Colon (tissue), 2 donors: ENCODE measurements around the gene PRR3.
"Not testable (repeated sequence)": the region's sequence is repeated elsewhere in the genome, so short reads cannot be mapped to it uniquely, and the experiment has no call there.

Experiments
- FAIRE-seq: peaks from 2 replicates; lab custom pipeline; 2012; peaks lifted over from hg19 to GRCh38; lab: Jason Lieb, UNC
- donor health status: control.
- donor health status: control.

The PRR3 gene, protein sequence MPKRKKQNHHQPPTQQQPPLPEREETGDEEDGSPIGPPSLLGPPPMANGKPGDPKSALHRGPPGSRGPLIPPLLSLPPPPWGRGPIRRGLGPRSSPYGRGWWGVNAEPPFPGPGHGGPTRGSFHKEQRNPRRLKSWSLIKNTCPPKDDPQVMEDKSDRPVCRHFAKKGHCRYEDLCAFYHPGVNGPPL

GRCh38 chr6:30556906-30557682, at the start of gene PRR3:
TSS of gene PRR3 (plus strand) at chr6:30557295. CDS start at chr6:30557345, 50 bp downstream.
- no peak for FAIRE-seq

DNA sequence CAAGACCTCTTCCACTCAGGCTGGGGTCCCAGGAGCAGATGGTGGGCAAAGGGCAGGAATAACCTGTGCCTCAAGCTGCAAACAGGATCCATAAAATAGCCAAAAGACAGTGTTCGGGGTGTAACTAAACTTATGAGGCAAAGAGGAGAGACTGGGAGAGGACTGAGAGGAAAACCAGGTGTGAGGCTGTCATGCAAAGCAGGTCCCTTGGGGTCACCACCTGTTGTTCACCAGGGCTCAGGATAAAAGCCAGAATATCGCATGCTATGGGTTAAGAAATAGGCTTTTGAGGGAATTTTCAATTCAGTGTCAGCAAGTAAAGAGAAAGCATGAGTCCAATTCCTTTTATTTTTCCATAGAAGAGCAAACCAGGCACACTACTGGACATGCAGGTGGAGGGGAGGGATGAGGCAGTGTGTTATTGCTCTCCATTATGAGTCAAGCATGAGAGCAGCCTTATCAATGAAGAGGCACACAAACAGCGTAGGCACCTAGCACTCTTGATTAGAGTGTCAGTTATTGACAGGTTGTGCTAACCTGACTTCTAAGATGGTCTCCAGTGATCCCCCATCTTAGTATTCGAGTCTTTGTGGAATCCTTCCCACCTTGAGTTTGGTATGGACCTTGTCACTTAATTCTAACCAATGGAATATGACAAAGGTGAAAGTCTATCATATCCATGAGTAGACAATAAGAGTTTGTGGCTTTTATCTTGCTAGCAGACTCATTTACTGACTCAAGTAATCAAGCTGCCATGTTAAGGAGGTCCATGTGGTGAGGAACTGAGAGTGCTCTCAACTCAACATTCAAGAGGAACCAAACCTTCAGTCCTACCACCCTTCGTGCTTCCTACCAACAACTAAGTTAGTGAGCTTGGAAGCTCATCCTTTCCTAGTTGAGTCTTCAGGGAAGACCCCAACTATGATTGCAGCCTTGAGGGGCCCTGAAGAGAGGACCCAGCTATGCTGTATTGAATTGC, 49.0 kb upstream of the PRR3 start:
- no peak for FAIRE-seq

GRCh38 chr6:30508890-30509736, 48.0 kb upstream of the PRR3 start:
- no peak for FAIRE-seq

GRCh38 chr6:30510419-30511168, 46.5 kb upstream of the PRR3 start:
- no peak for FAIRE-seq

GRCh38 chr6:30511169-30511546, 45.9 kb upstream of the PRR3 start:
- FAIRE-seq = no peak

- no peak for FAIRE-seq
Measured at GRCh38 chr6:30513451-30513850, 43.6 kb upstream of the PRR3 start.

- no peak for FAIRE-seq
Measured at GRCh38 chr6:30515106-30515505, 42.0 kb upstream of the PRR3 start.

GRCh38 chr6:30515944-30516753, 40.9 kb upstream of the PRR3 start:
- no peak for FAIRE-seq

GRCh38 chr6:30516754-30517076, 40.4 kb upstream of the PRR3 start:
- FAIRE-seq = not testable (repeated sequence)

DNA sequence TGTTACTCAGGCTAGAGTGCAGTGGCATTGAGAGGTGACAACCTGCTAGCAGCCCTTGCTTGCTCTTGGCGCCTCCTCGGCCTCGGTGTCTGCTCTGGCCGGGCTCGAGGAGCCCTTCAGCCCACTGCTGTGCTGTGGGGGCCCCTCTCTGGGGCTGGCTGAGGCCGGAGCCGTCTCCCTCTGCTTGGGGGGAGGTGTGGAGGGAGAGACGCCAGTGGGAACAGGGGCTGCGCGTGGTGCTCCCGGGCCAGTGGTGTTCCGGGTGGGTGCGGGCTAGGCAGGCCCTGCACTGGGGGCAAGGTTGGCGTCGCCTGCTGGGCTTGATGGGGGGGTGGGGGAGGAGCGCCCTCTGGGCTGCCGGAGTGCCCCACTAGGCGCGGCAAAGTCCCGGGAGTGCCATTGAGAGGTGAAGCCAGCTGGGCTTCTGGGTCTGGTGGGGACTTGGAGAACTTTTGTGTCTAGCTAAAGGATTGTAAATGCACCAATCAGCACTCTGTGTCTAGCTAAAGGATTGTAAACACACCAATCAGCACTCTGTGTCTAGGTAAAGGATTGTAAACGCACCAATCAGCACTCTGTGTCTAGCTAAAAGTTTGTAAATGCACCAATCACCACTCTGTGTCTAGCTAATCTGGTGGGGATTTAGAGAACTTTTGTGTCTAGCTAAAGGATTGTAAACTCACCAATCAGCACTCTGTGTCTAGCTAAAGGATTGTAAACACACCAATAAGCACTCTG, 39.2 kb upstream of the PRR3 start:
- FAIRE-seq = not testable (repeated sequence)

DNA sequence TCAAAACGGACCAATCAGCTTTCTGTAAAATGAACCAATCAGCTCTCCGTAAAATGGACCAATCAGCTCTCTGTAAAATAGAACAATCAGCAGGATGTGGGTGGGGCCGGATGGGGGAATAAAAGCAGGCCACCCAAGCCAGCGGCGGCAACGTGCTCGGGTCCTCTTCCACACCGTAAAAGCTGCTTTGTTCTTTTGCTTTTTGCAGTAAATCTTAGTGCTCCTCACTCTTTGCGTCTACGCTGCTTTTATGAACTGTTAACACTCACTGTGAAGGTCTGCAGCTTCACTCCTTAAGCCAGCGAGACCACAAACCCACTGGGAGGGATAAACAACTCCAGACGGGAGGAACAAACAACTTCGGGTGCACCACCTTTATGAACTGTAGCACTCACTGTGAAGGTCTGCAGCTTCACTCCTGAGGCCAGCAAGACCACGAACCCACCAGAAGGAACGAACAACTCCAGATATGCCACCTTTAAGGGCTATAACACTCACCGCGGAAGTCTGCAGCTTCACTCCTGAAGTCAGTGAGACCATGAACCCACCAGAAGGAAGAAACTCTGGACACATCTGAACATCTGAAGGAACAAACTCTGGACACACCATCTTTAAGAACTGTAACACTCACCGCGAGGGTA, 38.5 kb upstream of the PRR3 start:
- not testable (repeated sequence) for FAIRE-seq

DNA sequence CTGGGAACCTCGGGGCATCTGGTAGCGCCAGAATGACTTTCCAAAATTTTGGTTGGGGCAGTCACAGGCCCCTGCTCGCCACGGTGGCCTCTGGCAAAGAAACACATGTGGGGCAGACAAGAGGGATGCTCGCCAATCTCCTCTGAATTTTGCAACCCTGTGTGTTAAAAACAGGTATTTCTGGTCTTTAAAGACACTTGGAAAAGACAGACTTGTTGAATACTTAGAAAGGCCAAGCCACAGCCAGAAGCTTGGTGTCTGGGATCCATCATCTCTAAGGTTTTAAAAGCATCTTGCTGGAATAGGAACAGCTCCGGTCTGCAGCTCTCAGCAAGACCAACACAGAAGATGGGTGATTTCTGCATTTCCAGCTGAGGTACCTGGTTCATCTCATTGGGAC, 36.6 kb upstream of the PRR3 start:
- FAIRE-seq = no peak

- not testable (repeated sequence) for FAIRE-seq
Measured at GRCh38 chr6:30521082-30521481, 36.0 kb upstream of the PRR3 start.

DNA sequence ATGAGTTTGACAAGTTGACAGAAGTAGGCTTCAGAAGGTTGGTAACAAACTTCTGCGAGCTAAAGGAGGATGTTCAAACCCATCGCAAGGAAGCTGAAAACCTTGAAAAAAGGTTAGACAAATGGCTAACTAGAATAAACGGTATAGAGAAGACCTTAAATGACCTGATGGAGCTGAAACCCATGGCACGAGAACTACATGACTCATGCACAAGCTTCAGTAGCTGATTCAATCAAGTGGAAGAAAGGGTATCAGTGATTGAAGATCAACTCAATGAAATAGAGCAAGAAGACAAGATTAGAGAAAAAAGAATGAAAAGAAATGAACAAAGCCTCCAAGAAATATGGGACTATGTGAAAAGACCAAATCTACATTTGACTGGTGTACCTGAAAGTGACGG, 35.1 kb upstream of the PRR3 start:
- not testable (repeated sequence) for FAIRE-seq

- FAIRE-seq = not testable (repeated sequence)
Measured at GRCh38 chr6:30526444-30526843, 30.7 kb upstream of the PRR3 start.

GRCh38 chr6:30529349-30529875, 27.7 kb upstream of the PRR3 start:
- not testable (repeated sequence) for FAIRE-seq

- FAIRE-seq = no peak
Measured at GRCh38 chr6:30530014-30530413, 27.1 kb upstream of the PRR3 start.

DNA sequence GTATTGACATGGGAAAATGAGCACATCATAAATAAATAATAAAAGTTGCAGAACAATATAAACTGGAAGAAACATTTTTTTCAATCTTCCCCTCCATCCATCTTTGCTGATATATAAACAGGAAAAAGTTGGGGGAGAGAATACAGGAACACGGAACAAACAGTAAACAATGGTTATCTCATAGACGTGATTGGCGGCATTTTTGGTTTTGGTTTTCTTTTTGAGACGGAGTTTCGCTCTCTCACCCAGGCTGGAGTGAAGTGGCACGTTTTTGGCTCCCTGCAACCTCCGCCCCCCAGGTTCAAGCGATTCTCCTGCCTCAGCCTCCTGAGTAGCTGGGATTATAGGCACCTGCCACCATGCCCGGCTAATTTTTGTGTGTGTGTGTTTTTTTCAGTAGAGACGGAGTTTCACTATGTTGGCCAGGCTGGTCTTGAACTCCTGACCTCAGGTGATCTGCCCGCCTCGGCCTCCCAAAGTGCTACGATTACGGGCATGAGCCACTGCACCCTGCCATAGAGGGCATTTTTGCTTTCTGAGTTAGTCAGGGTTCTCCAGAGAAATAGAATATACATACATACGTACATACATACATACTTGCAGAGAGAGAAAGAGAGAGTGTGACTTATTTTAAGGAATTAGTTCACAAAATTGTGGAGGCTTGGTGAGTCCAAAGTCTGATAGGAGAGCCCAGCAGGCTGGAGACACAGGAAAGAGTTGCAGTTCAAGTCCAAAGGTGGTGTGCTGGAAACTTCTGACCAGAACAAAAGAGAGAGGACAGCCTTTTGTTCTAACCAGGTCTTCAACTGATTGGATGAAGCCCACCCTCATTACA, 23.4 kb upstream of the PRR3 start:
- FAIRE-seq = no peak
